Suprapubic skin (tissue), 4 donors: ENCODE results near the gene SNX1. TPM values are rescaled to one million over a fixed set of nuclear protein-coding genes. Genes with fewer than 3 reads are reported as not detected.

Source experiments
- DNase-seq, 2 donors: peaks; one replicate each; pipeline ENCODE4 v3.0.0-alpha.2; 2019; ENCODE audit warnings: low spot score in 2 of 2
- H3K27ac ChIP-seq: fragments of 200-600 bp; sonication (generic); one replicate; pipeline ENCODE4 v1.5.1; 2019
- H3K27me3 ChIP-seq: fragments of 200-600 bp; sonication (generic); one replicate; pipeline ENCODE4 v1.5.1; 2019
- H3K36me3 ChIP-seq: fragments of 200-600 bp; sonication (generic); one replicate; pipeline ENCODE4 v1.5.1; 2019
- H3K4me1 ChIP-seq: fragments of 200-600 bp; sonication (generic); one replicate; pipeline ENCODE4 v1.5.1; 2019
- H3K4me3 ChIP-seq: fragments of 200-600 bp; sonication (generic); one replicate; pipeline ENCODE4 v1.5.1; 2019; ENCODE audit warnings: mild to moderate bottlenecking
- H3K9me3 ChIP-seq: fragments of 200-600 bp; sonication (generic); one replicate; pipeline ENCODE4 v1.5.1; 2019
- EP300 ChIP-seq: sonication (generic); formaldehyde crosslinking; IDR thresholded peaks from one replicate; pipeline ENCODE4 v1.6.1; 2017; ENCODE audit warnings: antibody characterized with exemption
- POLR2A ChIP-seq, 2 donors: fragments of 450-650 bp; IDR thresholded peaks; one replicate each; pipeline ENCODE4 v1.6.1; 2017; ENCODE audit warnings: antibody characterized with exemption in 2 of 2, mild to moderate bottlenecking in 2 of 2, moderate library complexity in 2 of 2
- POLR2AphosphoS5 ChIP-seq, 3 donors: sonication (generic); formaldehyde crosslinking; IDR thresholded peaks; one replicate each; pipeline ENCODE4 v1.6.1; 2017; ENCODE audit warnings: antibody characterized with exemption in 3 of 3
- WGBS: methylation state at CpG from one replicate; pipeline ENCODE4 v1.1.5; 2018; 5-methylcytosine and 5-hydroxymethylcytosine counted together
- total RNA-seq, 4 donors: library from RNA; depleted of rRNA; stranded (reverse); fragments of >200 nt; gene quantifications; one replicate each; pipeline ENCODE4 v1.1.0, GENCODE V29; 2016
- TF ChIP-seq, protein P1 (sequence below), 2 donors: fragments of 200-600 bp in 1 of 2; fragments of 450-650 bp in 1 of 2; sonication (generic) in 1 of 2; IDR thresholded peaks; one replicate each; pipeline ENCODE4 v1.5.1; 2016 to 2019; ENCODE audit warnings: antibody characterized with exemption in 2 of 2, mild to moderate bottlenecking in 1 of 2, moderate library complexity in 1 of 2

SNX1 gene
- total RNA-seq, 4 donors from 2014 or later, result 56.4 to 96.6 (median 68.6) TPM

DNA sequence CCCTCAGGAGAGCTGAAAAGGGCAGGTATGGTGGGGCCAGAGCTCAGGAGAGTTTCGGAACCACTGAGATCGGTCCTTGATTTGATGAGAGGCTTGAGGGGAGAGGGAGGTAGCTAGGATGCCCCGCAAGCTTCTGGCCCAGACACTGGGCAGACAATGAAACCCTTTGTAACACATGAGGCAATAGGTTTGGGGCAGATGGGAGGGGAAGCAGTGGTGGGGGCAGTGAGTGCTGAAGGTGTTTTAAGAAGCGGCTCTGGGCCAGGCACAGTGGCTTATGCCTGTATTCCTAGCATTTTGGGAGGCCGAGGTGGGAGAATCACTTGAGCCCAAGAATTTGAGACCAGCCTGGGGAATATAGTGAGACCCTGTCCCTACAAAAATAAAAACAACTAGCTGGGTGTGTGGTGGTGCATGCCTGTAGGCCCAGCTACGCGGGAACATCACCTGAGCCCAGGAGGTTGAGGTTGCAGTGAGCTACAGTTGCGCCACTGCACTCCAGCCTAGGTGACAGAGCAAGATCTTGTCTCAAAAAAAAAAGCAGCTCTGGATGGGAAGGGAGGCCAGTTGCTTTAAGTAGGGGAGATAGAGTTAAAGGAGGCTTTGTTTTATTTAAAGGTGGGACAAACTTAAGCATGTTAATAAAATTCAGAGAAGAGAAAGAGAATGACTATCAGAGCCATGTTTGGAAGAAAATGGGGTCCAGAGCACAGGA, 46.2 kb downstream of the SNX1 start:
- 81% methylated on average over 8 of the region's 8 CpGs for WGBS
- H3K27me3 ChIP-seq, result no peaks in the 10 kb centered on the region
- no peaks in the 10 kb centered on the region for H3K4me1 ChIP-seq
- H3K9me3 ChIP-seq, result no peaks in the 10 kb centered on the region
- H3K4me3 ChIP-seq, result no peak overlapping the region
- no peak overlapping the region for H3K27ac ChIP-seq
- peaks cover 45% of the 10 kb centered on the region for H3K36me3 ChIP-seq
- no peak for DNase-seq
- no peak for TF ChIP-seq POLR2A (IDR thresholded peaks at IDR 0.05)
- no peak for TF ChIP-seq POLR2AphosphoS5 (IDR thresholded peaks at IDR 0.05)
- no peak for TF ChIP-seq EP300
- TF ChIP-seq, protein P1, sequence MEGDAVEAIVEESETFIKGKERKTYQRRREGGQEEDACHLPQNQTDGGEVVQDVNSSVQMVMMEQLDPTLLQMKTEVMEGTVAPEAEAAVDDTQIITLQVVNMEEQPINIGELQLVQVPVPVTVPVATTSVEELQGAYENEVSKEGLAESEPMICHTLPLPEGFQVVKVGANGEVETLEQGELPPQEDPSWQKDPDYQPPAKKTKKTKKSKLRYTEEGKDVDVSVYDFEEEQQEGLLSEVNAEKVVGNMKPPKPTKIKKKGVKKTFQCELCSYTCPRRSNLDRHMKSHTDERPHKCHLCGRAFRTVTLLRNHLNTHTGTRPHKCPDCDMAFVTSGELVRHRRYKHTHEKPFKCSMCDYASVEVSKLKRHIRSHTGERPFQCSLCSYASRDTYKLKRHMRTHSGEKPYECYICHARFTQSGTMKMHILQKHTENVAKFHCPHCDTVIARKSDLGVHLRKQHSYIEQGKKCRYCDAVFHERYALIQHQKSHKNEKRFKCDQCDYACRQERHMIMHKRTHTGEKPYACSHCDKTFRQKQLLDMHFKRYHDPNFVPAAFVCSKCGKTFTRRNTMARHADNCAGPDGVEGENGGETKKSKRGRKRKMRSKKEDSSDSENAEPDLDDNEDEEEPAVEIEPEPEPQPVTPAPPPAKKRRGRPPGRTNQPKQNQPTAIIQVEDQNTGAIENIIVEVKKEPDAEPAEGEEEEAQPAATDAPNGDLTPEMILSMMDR (IDR thresholded peaks at IDR 0.05), result no peak

DNA sequence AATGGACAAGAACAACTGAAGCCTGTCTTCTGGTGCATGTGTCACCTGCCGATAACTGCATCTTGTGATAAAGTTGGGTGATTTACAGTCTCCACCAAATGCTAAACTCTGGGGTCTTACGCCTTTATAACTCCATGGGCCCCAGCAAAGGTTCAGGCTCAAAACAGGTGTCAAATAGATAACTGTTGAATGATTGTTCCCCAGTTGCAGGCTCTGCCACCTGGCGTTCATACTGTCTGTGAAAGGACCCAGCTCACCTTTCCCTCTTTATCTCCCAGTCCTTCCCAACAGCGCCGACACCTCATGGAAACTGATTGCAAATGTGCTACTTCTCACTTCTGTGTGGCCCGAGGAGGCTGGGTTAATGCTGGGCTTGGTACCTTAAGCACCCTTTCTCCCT, 47.5 kb downstream of the SNX1 start:
- no peaks in the 10 kb centered on the region for H3K4me1 ChIP-seq
- H3K9me3 ChIP-seq, result no peaks in the 10 kb centered on the region
- no peak for DNase-seq
- no peaks in the 10 kb centered on the region for H3K27me3 ChIP-seq
- H3K4me3 ChIP-seq, result no peak overlapping the region
- no peak overlapping the region for H3K27ac ChIP-seq
- WGBS, result 97% methylated on average over 6 of the region's 6 CpGs
- TF ChIP-seq POLR2A (IDR thresholded peaks at IDR 0.05) (no peak), EP300 (no peak), POLR2AphosphoS5 (IDR thresholded peaks at IDR 0.05) (no peak)
- TF ChIP-seq, protein P1 (IDR thresholded peaks at IDR 0.05), result no peak
- H3K36me3 ChIP-seq, result peaks cover 32% of the 10 kb centered on the region

DNA sequence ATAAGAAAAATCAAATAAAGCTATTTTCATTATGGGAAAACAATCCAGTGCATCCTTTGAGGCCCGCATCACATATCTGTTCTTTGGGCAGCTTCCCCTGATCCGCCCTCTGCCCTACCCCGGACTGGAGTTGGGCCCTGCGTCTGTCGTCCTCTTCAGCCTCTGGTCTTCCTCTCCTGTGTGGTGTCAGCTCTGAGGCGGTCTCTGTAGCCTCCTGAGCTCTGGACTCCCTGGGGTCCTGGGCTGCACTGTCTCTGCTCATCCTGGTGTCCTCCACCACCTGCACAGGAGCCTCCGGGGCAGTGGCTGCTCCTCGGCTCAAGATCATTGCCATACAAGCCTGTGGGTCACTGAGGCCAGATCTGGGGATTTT, 48.4 kb downstream of the SNX1 start:
- Histone ChIP-seq H3K4me3 (no peak overlapping the region), H3K27ac (no peak overlapping the region), H3K4me1 (no peaks in the 10 kb centered on the region), H3K36me3 (peaks cover 26% of the 10 kb centered on the region), H3K27me3 (no peaks in the 10 kb centered on the region), H3K9me3 (no peaks in the 10 kb centered on the region)
- 79% methylated on average over 8 of the region's 8 CpGs for WGBS
- TF ChIP-seq POLR2AphosphoS5 (IDR thresholded peaks at IDR 0.05) (no peak), EP300 (no peak), POLR2A (IDR thresholded peaks at IDR 0.05) (no peak)
- TF ChIP-seq, protein P1 (IDR thresholded peaks at IDR 0.05), result no peak
- DNase-seq, result peak in 1 of 2 donors; percentile 40

DNA sequence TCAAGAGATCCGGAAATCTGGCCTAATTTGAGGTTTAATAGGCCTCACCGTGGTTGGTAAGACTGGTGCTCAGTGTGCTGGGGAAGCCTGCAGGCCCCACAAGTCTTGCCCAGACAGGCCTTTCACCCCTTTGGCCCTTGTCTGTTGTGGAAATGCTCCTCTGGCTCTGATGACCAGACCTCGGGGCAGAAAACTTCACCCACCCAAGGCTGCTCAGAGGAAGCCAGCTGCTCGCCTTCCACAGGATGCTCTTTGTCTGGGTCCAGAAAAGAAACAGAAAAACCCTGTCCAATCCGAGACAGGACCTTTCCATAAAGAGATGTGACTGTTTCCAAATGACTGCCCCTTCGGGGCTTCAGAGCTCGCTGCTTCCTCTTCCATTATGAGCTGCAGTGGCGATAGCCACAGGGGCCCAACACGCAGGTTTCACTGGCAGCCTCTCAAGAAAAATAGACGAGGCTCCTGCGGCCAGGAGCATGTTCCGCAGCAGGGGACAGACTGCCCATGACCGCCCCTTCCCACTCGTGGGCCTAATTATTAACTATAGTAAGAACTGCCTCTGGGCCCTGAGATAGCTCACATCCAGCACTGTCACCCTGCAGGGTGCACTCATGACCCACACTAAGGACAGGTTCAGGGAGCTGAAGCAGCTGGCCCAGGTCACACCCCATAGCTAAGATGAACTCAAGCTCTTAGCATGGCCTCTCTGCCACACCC, 48.9 kb downstream of the SNX1 start:
- DNase-seq, result no peak
- WGBS, result 74% methylated on average over 14 of the region's 14 CpGs
- H3K27me3 ChIP-seq, result no peaks in the 10 kb centered on the region
- H3K4me3 ChIP-seq, result no peak overlapping the region
- TF ChIP-seq, protein P1 (IDR thresholded peaks at IDR 0.05), result no peak
- TF ChIP-seq POLR2AphosphoS5 (IDR thresholded peaks at IDR 0.05) (no peak), EP300 (no peak), POLR2A (IDR thresholded peaks at IDR 0.05) (no peak)
- H3K9me3 ChIP-seq, result no peaks in the 10 kb centered on the region
- H3K27ac ChIP-seq, result no peak overlapping the region
- no peaks in the 10 kb centered on the region for H3K4me1 ChIP-seq
- peaks cover 26% of the 10 kb centered on the region for H3K36me3 ChIP-seq

DNA sequence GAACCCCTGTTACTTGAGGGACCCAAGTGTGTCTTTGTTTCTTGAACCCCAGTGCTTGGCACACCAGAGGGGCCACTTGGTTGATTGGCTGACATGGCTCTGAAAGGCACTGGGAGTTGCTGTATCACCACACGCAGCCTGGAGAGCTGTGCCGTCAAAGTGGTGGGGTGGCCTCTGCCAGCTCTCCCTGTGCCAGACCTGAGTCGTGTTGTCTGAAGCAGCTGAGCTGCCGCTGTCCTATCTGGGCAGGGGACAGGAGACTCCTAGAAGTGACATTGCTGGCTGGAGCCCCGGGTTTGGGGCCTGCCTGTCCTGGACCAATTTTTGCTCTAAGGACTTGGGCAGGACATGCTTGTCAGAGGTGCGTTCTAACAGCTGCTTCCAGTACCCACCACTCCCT, 50.3 kb downstream of the SNX1 start:
- DNase-seq, result peak in 1 of 2 donors; percentile 75
- H3K9me3 ChIP-seq, result no peaks in the 10 kb centered on the region
- H3K4me1 ChIP-seq, result peaks cover under 1% of the 10 kb centered on the region
- H3K4me3 ChIP-seq, result no peak overlapping the region
- H3K27ac ChIP-seq, result no peak overlapping the region
- H3K27me3 ChIP-seq, result peaks cover under 1% of the 10 kb centered on the region
- H3K36me3 ChIP-seq, result peaks cover 26% of the 10 kb centered on the region
- WGBS, result 72% methylated on average over 6 of the region's 6 CpGs
- TF ChIP-seq POLR2A (IDR thresholded peaks at IDR 0.05) (no peak), POLR2AphosphoS5 (IDR thresholded peaks at IDR 0.05) (no peak), EP300 (no peak)
- TF ChIP-seq, protein P1 (IDR thresholded peaks at IDR 0.05), result no peak
